ENCODE results near the gene SRSF9. TPM values are rescaled to one million over a fixed set of nuclear protein-coding genes. Genes with fewer than 3 reads are reported as not detected.

The SRSF9 gene
- total RNA-seq, 1 experiment from 2014 or later, result 319 TPM

GRCh38 chr12:120445911-120446843 lies 23.4 kb downstream of the SRSF9 start, which contains the start of the genes GATC and TRIAP1:
TSS of gene GATC (plus strand) at chr12:120446444. CDS start at chr12:120446481, 37 bp downstream.
TSS of gene TRIAP1 (minus strand) at chr12:120446384. CDS start at chr12:120446372, 12 bp downstream.
- no peaks in the 10 kb centered on the region for H3F3A ChIP-seq (ENCODE audit: low read length, unreplicated experiment)
- peak within 1 kb of the TSS; percentile 79 for H3K4me2 ChIP-seq (ENCODE audit: low read length)
- peaks cover 23% of the 10 kb centered on the region for H3K4me1 ChIP-seq (ENCODE audit: insufficient read depth, low read length)
- peak; percentile 79 for ATAC-seq
- CTCF ChIA-PET, result no interaction called here
- peaks cover 83% of the 10 kb centered on the region for H3K79me2 ChIP-seq (ENCODE audit: low read length)
- H3K4me3 ChIP-seq (ENCODE audit: low read length), result peak within 1 kb of the TSS; percentile 77
- H2AFZ ChIP-seq (ENCODE audit: low read length), result peak within 1 kb of the TSS; percentile 71
- peak within 1 kb of the TSS; percentile 86 for H3K9ac ChIP-seq (ENCODE audit: low read length)
- no peaks in the 10 kb centered on the region for H3K27me3 ChIP-seq (ENCODE audit: low read length)
- peak within 1 kb of the TSS; percentile 68 for H3K27ac ChIP-seq (ENCODE audit: low read length)
- intact Hi-C loops (cut with micrococcal nuclease), result no loop called here
- H3K9me3 ChIP-seq (ENCODE audit: low read length), result no peaks in the 10 kb centered on the region
- H3K9me2 ChIP-seq (replicated peaks; ENCODE audit: low read length), result no peaks in the 10 kb centered on the region
- POLR2A ChIA-PET (ENCODE audit: unreplicated experiment), result no interaction called here
- BruUV-seq (replicated peaks), result TSS peak; percentile 72
- H4K20me1 ChIP-seq (ENCODE audit: low read length), result peaks cover 10% of the 10 kb centered on the region; the same call in 1 of the 2 replicates
- no peak for TF ChIP-seq EZH2phosphoT487 (IDR thresholded peaks at IDR 0.05; ENCODE audit: borderline replicate concordance, low read length)
- no peak for TF ChIP-seq CTCF (conservative IDR thresholded peaks at IDR 0.05; ENCODE audit: low read depth, low read length)
- no peak for TF ChIP-seq EZH2 (IDR thresholded peaks at IDR 0.05; ENCODE audit: low read length, unreplicated experiment)
- peak; percentile 89 for DNase-seq
- peaks cover 30% of the 10 kb centered on the region for H3K36me3 ChIP-seq (ENCODE audit: low read depth, low read length)

GRCh38 chr12:120444676-120445075 lies 24.9 kb downstream of the SRSF9 start:
- H4K20me1 ChIP-seq (ENCODE audit: low read length), result peaks cover 20% of the 10 kb centered on the region
- BruUV-seq (replicated peaks), result no TSS peak
- peak overlapping the region; percentile 77 for H3K4me3 ChIP-seq (ENCODE audit: low read length)
- ATAC-seq (no peak), DNase-seq (no peak)
- H3K27ac ChIP-seq (ENCODE audit: low read length), result no peak overlapping the region
- POLR2A ChIA-PET (ENCODE audit: unreplicated experiment), result no interaction called here
- CTCF ChIA-PET, result no interaction called here
- H3K9me2 ChIP-seq (replicated peaks; ENCODE audit: low read length), result no peaks in the 10 kb centered on the region
- H3K79me2 ChIP-seq (ENCODE audit: low read length), result peaks cover 88% of the 10 kb centered on the region
- no peaks in the 10 kb centered on the region for H3K9me3 ChIP-seq (ENCODE audit: low read length)
- H3K4me2 ChIP-seq (ENCODE audit: low read length), result peak overlapping the region; percentile 79
- no peaks in the 10 kb centered on the region for H3F3A ChIP-seq (ENCODE audit: low read length, unreplicated experiment)
- peaks cover 33% of the 10 kb centered on the region for H3K36me3 ChIP-seq (ENCODE audit: low read depth, low read length)
- H2AFZ ChIP-seq (ENCODE audit: low read length), result no peak overlapping the region
- H3K27me3 ChIP-seq (ENCODE audit: low read length), result no peaks in the 10 kb centered on the region
- peaks cover 28% of the 10 kb centered on the region for H3K4me1 ChIP-seq (ENCODE audit: insufficient read depth, low read length)
- TF ChIP-seq CTCF (conservative IDR thresholded peaks at IDR 0.05; ENCODE audit: low read depth, low read length) (no peak), EZH2 (IDR thresholded peaks at IDR 0.05; ENCODE audit: low read length, unreplicated experiment) (no peak), EZH2phosphoT487 (IDR thresholded peaks at IDR 0.05; ENCODE audit: borderline replicate concordance, low read length) (no peak)
- intact Hi-C loops (cut with micrococcal nuclease), result no loop called here
- no peak overlapping the region for H3K9ac ChIP-seq (ENCODE audit: low read length)
